ENCODE data around the gene EIF5AL1.
"Not testable (repeated sequence)": the region's sequence is repeated elsewhere in the genome, so short reads cannot be mapped to it uniquely, and the experiment has no call there.

Gene EIF5AL1

DNA sequence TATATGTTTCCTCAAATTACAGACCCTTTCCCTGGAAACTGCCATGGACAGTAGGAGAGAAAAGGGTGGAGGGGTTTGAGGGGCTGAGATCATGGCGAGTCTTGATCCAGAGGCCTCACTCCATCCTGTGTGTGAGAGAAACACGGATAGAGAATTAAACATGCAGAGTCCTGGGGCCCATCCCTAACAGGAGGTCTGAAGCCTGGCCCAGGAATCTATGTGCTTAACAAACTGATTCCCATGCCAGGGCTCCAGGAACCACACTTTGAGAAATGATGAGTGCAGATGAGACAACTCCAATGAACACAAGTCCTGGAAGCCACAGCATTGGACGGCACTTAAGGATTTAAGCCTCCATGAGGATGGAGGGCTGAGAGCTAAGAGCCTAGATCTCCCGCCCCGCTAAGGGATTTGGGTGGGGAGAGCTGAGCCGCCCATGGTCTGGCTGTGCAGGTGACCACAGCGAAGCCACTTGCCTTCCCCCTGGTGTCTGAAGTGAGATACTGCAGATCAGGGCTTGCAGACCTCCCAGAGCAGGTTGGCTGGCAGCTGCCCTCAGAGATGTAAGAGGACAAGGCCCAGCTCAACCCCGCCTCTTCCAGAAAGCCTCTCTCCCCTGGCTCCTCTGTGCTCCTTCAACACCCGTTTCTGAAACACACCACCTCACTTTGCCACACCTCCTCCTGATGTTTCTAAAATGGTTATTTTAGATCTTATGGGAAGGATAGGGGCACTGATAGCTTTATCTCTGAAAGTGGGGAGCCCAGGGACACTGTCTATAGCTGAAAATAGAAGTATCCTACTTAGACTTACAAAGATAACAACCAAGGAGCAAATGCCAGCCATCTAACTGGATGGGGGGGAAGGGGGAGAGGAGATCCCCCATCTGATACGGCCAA, 24.8 kb upstream of the EIF5AL1 start:
- intact Hi-C loops (cut with DNase I) = loop anchor here (5.0 kb wide), 1 partner anchor 115 kb away; no protein-coding TSS in a partner anchor

DNA sequence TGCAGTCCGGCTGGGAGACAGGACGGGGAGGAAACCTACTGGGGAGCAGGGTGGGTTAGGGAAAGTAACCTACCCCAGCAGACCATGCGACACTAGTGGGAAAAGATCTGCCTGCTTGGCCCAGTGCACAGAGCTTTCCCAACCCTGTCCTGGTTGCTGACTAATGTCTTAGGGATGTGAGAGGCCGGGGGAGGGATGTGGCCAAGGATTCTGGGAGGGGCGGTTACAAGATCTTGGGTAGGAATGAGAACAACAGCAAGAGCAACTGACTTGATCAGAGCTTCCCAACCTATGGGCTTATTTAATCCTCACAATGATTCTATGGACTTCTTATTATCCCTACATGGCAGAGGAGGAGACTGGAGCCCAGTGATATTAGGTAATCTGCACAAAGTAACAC, 24.0 kb upstream of the EIF5AL1 start:
- intact Hi-C loops (cut with DNase I) = loop anchor here (5.0 kb wide), 1 partner anchor 116 kb away; no protein-coding TSS in a partner anchor
- no peak for DNase-seq

More for the DNA sequence above, 24.8 kb upstream of the EIF5AL1 start:
- DNase-seq = peak in 5 of 10 donors; percentile 25 to 86 (median 36)

DNA sequence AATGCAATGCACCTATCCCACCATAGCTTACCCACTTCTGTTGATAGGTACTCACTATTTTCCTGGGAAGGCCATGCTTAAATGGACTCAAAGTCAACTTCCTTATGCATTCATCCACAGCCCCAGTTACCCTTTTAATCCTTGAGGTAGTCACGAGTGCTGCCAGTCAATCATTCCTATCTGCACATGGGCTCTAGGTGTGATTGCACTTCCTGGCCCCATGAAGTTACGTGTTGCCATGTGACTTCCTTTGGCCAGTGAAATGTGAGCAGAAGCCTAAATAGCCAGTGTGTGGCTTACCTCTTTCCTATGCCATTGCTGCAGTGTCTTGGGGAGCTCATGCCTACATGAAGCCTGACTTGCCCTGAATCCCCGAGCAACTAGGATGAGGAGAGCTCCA, 23.5 kb upstream of the EIF5AL1 start:
- intact Hi-C loops (cut with DNase I) = loop anchor here (5.0 kb wide), 1 partner anchor 117 kb away; no protein-coding TSS in a partner anchor
- no peak for DNase-seq

GRCh38 chr10:79490400-79491142, 21.8 kb upstream of the EIF5AL1 start:
- DNase-seq = no peak

DNA sequence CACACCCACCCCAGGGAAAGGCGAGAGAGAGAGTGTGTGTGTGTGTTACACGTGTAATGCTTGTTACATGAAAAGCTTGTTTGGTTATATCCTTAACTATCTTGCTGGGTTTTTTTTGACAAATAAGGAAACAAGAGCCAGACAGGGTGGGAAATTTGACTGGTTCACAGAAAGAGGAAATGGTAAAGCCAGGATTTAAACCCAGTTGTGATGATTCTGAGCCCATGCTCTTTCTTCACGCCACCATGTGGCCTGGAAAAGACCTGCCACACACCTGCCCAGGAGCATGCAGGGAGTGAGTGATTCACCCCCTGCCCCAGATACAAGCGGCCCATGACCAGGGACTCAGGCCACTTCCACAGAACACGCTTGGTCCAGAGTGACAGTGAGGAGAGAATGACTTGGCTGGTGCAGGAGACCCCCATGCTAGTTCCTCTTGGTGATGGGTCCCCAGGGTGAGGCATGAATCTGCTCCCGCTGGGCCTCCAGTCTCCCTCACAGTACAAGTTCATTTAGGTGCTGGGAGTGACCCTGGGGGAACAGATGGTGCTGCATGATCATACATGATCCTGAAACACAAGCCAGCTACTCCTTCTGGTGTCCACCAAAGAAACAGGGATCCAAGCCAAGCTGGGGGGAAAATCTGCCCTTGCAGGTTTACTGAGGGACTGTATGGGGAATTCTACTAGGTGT, 21.0 kb upstream of the EIF5AL1 start:
- intact Hi-C loops (cut with DNase I) = no loop called here
- DNase-seq = no peak

More at GRCh38 chr10:79490400-79491142, 21.8 kb upstream of the EIF5AL1 start:
- intact Hi-C loops (cut with DNase I) = no loop called here

GRCh38 chr10:79492256-79492655, 20.1 kb upstream of the EIF5AL1 start:
- intact Hi-C loops (cut with DNase I) = no loop called here
- DNase-seq = no peak

GRCh38 chr10:79492839-79493238, 19.5 kb upstream of the EIF5AL1 start:
- intact Hi-C loops (cut with DNase I) = no loop called here
- no peak for DNase-seq

GRCh38 chr10:79493806-79494205, 18.5 kb upstream of the EIF5AL1 start:
- DNase-seq = no peak
- intact Hi-C loops (cut with DNase I) = no loop called here

GRCh38 chr10:79494871-79495705, 17.2 kb upstream of the EIF5AL1 start:
- intact Hi-C loops (cut with DNase I) = no loop called here
- no peak for DNase-seq

DNA sequence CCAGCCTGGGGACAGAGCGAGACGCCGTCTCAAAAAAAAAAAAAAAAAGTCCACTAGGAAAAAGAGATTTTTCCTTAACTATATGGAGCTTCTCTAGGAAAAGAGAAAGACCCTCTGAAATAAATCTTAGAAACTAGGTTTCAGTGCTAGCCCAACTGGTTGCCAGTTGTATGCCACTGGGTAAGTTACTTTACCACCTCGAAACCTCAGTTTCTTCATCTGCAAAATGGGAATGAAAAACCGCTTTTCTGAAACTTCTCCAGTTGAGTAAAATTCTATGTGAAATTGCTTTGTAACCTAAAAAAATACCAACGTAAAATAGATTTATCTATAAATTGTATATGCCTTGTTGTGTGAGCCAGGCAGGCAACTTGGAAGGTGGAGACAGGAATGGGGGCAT, 16.5 kb upstream of the EIF5AL1 start:
- no peak for DNase-seq
- intact Hi-C loops (cut with DNase I) = no loop called here

DNA sequence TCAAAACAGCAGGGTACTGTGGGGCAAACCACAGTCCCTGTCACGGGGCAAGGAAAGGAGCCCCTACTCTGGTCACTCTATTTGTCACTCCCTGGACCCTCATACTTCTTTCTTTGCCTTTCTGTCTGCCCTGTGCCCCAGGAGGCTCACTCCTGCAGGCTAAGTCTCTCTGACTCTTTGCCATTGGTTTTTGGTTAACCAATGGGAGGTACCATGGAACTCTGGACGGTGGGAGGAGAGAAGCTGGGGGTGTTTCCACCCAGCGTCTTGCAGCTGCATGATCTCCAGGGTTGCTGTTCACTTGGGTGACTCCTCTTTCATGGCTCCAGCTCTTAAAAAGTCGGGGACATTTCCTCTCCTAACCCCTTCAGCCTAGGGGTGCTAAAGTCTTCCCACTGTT, 15.4 kb upstream of the EIF5AL1 start:
- DNase-seq = no peak
- intact Hi-C loops (cut with DNase I) = no loop called here

DNA sequence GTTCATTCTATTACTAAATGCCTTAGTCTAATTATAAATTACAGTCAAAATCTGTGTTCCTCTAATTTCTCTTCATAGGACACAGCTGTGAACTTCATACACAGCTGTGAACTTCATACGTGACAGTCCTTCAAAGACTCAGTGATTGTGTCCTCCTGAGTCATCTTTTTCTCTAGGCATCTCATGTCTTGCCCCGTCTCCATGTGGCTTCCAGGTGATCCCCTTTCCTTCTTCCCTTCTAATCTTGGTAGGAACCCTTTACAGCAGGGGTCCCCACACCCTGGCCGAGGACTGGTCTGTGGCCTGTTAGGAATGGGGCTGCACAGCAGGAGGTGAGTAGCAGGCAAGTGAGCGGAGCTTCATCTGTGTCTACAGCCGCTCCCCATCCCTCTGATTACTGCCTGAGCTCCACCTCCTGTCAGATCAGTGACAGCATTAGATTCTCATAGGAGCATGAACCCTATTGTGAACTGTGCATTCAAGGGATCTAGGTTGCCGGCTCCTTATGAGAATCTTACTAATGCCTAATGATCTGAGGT, 14.0 kb upstream of the EIF5AL1 start:
- intact Hi-C loops (cut with DNase I) = no loop called here
- DNase-seq = no peak

- intact Hi-C loops (cut with DNase I) = no loop called here
- no peak for DNase-seq
These were observed 9.6 kb upstream of the EIF5AL1 start for GRCh38 chr10:79502561-79503309.

- DNase-seq = not testable (repeated sequence)
These were observed 8.5 kb upstream of the EIF5AL1 start for GRCh38 chr10:79503787-79504186.

DNA sequence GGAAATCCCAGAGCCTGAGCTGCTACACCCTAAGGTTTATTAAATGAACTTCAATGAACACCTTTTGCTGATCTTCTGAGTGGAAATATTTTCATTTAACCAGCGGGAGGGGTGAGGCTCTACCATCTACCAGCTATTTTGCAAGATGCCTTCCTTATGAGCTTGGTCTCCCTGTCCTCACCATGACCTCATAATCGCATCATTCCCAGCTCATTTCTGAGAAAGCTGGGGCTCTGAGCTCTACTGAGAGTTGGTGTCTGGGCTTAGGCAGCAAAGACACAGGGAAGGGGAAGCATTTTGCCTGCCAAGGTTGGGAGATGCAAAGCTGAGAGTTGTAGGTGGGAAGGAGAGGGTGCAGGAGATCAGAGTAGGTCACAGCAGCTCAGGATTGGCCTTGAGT, 7.8 kb upstream of the EIF5AL1 start:
- intact Hi-C loops (cut with DNase I); DNase-seq: not testable (repeated sequence)

More at GRCh38 chr10:79503787-79504186, 8.5 kb upstream of the EIF5AL1 start:
- intact Hi-C loops (cut with DNase I) = not testable (repeated sequence)

DNA sequence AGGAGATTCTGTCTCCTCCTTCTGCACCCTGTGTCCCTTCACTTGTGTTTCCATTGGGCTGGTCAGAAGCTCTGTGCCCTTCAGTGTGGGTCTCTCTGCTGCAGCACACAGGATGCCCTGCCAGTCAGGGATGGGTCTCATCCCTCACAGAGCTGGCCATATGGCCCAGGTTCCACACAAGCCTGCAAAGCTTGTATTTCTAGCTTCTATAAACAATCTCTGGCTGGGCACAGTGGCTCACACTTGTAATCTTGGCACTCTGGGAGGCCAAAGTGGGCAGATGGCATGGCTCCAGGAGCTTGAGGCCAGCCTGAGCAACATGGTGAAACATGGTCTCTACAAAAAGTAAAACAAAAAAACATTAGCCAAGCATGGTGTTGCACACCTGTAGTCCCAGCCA, 7.0 kb upstream of the EIF5AL1 start:
- DNase-seq = peak in 1 of 10 donors; percentile 55
- intact Hi-C loops (cut with DNase I) = not testable (repeated sequence)

DNA sequence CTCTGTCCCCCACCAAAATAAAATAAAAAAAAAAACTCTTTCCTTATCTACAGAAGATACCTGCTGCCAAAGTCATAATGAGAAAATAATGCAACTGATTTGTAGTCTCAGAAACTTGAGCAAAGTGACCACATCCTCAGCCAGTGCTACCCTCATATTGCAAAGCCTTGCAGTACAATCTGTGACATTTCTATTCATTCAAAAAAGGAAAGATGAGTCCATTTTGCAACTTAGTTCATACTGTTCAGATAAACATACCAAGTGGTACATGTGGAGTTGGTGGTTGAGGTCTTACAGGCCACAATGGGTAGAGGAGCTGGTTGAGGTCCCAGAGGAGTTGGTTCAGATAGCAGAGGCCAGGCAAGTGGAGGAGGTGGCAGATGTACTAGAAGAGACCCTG, 6.5 kb upstream of the EIF5AL1 start:
- intact Hi-C loops (cut with DNase I) = no loop called here
- DNase-seq = no peak

DNA sequence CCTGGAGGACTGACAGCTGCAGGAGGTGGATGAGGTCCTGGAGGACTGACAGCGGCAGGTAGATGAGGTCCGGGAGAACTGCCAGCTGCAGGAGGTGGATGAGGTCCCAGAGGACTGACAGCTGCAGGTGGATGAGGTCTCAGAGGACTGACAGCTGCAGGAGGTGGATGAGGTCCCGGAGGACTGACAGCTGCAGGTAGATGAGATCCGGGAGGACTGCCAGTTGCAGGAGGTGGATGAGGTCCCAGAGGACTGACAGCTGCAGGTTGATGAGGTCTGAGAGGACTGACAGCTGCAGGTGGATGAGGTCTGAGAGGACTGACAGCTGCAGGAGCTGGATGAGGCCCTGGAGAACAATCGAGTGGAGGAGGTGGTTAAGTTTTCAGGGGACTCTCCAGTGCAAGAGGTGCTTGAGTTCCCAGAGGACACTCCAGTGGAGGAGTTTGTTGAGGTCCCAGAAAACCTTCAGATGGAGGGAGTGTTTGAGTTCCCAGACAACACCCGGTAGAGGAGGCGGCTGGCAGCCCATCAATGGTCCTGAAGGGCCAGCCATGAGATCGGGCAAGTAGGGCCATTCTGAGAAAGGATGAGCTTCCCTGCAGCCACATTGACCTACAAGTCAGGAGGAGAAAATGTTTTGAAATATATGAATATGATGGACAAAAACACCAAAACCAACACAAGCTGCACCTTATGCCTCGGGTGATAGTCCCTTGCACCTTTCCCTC, 4.7 kb upstream of the EIF5AL1 start:
- peak in 1 of 10 donors; percentile 52 for DNase-seq
- intact Hi-C loops (cut with DNase I) = no loop called here
